HG03060 (cell line): Measurements from ENCODE around the gene MAK.
"Not testable (repeated sequence)": the region's sequence is repeated elsewhere in the genome, so short reads cannot be mapped to it uniquely, and the experiment has no call there.

Experiments
- ATAC-seq: cut with Tn5 transposase; IDR thresholded peaks from one replicate; pipeline ENCODE4 v1.9.1; 2021; ENCODE audit warnings: low read depth, moderate number of reproducible peaks; ENCODE audit not compliant: unreplicated experiment

The MAK gene

DNA sequence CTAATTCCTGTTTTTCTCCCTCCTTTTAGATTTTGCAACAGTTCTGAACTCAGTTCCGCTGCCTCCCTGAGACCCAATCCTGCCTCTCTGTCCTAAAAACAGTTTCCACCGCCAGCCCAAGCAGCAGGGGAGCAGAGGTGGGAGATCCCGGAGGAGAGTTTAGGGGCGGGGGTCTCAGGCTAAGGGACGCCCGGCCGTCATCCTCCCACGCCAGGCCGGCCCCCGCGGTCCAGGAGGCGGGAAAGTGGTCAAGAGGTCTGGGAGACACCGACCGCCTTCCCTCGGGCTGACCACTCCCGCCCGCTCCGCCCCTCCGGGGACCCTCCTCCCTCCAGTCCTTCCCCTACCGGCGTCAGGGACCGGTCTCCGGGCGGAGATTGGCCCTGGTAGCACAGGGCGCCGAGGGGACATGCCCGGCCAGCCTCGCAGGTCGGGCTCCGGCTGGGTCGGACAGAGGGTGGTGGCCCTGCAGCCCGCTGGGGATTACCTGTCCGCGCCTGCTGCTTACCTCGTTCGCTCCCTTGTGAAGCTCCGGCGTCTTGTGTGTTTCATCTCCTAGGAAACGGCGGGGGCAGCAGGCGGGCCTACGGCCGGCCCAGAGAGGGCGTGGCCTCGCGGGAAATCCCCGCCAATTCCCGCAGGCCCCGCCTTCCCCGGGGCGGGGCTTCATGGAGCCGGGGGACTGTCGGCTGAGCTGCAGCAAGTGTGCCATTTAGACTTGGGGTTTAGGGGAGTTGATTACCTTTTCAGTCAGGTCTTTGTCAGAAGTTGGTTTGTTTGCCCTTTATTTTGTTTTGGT lies at the start of gene MAK:
MAK (minus strand) TSS at position 545 of the 799 bp plus-strand sequence. CDS start 7,891 bp downstream, outside the sequence.
- ATAC-seq: peak; percentile 69

- peak; percentile 37 for ATAC-seq
Measured at GRCh38 chr6:10886691-10887502, 48.6 kb upstream of the MAK start, which contains the start of gene SYCP2L. TSS of gene SYCP2L (plus strand) at chr6:10887052. CDS start at chr6:10887127, 75 bp downstream.

DNA sequence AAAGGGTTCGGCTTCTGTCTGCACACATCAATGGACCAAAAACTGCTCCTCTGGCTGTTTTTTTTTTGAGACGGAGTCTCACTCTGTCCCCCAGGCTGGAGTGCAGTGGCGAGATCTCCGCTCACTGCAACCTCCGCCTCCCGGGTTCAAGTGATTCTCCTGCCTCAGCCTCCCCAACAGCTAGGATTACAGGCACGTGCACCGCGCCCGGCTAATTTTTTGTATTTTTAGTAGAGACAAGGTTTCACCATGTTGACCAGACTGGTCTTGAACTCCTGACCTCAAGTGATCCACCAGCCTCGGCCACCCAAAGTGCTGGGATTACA lies 48.0 kb upstream of the MAK start:
- ATAC-seq: not testable (repeated sequence)

- ATAC-seq: no peak
Measured at GRCh38 chr6:10884245-10884972, 46.1 kb upstream of the MAK start.

- no peak for ATAC-seq
Measured at GRCh38 chr6:10883312-10884244, 45.2 kb upstream of the MAK start.

- no peak for ATAC-seq
Measured at GRCh38 chr6:10882657-10883171, 44.4 kb upstream of the MAK start.

- ATAC-seq: not testable (repeated sequence)
Measured at GRCh38 chr6:10882253-10882630, 43.9 kb upstream of the MAK start.

DNA sequence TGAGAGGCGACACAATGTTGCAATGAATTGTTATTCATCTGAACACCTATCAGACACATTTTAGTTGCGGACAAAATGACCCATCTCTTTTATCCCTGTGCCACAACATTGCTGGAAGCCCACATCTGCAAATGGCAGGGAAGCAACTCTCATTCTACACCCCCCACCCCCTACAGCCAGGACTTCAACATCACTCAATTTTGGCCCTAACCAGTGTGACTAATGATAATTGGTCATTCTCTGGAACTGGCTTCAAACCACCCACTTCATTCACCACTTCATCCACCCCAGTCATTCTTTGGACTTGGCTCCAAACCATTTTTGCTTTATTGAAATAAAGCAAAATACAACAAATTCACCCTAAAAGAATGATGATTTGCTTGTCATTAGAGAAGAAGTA lies 42.0 kb upstream of the MAK start:
- ATAC-seq: no peak

- ATAC-seq: no peak
Measured at GRCh38 chr6:10877871-10878270, 39.5 kb upstream of the MAK start.

- ATAC-seq: no peak
Measured at GRCh38 chr6:10877012-10877411, 38.7 kb upstream of the MAK start.

DNA sequence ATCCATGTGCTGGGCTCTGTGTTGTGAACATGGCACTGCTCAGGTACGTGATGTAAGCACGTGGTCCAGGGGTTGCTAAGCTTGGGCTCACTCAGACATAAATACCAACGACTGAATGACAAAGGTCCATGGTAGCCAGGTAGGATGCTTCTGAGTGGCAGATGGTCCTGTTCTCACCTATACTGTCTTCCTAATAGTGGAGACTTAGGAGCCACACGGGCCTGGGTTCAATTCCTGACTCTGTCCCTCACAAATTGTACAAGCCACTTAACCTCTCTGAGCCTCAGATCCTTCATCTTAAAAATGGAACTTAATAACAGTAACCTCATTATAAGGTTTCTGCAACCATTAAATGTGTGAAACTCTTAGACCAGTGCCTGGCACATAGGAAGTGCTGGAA lies 36.7 kb upstream of the MAK start:
- no peak for ATAC-seq

DNA sequence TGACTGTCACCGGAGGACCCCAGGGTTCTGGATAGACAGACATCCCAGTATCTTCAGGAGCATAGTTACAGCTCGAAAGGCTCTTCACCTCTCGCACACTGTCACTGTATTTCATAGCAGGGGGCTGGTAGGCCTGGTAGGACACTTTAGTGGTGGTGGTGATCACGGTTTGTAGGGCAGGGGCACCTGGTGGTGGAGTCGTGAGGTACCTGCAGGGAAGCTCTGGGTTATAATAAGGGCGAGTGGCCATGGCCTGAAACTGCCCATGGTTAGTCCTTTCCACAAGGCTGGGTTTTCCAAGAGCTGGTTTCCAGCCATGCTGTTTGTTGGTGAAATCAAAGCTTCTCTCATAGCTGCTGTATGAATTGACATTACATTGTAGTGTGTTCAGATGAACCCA lies 35.9 kb upstream of the MAK start:
- no peak for ATAC-seq

DNA sequence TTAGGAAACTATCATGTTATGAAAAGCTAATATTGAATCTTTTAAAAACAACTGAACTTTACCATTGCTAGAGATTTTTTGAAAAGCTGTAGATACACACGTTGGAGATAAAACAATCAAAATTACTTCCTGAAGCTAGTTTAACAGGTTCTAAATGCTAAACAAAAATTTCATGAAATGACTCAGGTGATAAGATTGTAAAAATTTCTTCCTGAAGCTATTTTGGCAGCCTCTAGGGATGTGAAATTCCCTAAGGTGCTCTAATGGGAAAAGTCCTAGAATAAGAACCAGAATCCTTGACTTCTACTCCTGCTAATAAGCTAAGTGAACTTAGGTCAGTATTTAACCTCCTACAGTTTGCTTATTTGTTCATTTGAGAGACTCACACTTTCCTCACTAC lies 35.0 kb upstream of the MAK start:
- no peak for ATAC-seq

GRCh38 chr6:10867952-10868351 lies 29.6 kb upstream of the MAK start:
- ATAC-seq: no peak

GRCh38 chr6:10866709-10867108 lies 28.4 kb upstream of the MAK start:
- not testable (repeated sequence) for ATAC-seq

DNA sequence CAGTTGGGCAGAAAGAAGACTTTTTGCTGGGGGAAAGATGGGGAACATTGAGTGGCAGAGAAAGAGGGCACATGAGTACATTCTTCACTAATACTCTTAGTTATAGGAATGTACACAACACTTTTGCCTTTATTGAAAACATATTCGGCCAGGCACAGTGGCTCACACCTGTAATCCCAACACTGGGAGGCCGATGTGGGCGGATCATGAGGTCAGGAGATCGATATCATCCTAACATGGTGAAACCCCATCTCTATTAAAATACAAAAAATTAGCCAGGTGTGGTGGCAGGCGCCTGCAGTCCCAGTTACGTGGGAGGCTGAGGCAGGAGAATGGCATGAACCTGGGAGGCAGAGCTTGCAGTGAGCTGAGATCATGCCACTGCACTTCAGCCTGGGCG lies 24.7 kb upstream of the MAK start:
- ATAC-seq: not testable (repeated sequence)

- ATAC-seq: no peak
Measured at GRCh38 chr6:10862361-10862760, 24.0 kb upstream of the MAK start.

- no peak for ATAC-seq
Measured at GRCh38 chr6:10861086-10861485, 22.7 kb upstream of the MAK start.

DNA sequence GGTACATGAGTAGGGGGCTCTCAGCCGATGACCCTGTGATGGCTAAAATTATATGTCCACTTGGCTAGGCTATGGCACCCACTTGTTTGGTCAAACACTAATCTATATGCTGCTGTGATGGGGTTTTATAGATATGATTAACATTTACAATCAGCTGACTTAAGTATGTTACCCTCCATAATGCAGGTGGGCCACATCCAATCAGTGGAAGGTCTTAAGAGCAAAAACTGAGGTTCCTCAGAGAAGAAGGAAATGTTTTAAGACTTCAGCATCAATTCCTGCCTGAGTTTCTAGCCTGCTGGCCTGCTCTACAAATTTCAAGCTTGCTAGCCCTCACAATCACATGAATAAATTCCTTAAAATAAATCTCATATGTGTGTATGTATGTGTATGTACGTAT lies 18.9 kb upstream of the MAK start:
- no peak for ATAC-seq
